Left hindlimb (tissue), 1 donor: ENCODE results near the gene SELENOF.
"Not testable (repeated sequence)": the region's sequence is repeated elsewhere in the genome, so short reads cannot be mapped to it uniquely, and the experiment has no call there.

Experiments used
- DNase-seq: peaks from one replicate; pipeline ENCODE4 v3.0.0-alpha.2; 2018

The SELENOF gene

DNA sequence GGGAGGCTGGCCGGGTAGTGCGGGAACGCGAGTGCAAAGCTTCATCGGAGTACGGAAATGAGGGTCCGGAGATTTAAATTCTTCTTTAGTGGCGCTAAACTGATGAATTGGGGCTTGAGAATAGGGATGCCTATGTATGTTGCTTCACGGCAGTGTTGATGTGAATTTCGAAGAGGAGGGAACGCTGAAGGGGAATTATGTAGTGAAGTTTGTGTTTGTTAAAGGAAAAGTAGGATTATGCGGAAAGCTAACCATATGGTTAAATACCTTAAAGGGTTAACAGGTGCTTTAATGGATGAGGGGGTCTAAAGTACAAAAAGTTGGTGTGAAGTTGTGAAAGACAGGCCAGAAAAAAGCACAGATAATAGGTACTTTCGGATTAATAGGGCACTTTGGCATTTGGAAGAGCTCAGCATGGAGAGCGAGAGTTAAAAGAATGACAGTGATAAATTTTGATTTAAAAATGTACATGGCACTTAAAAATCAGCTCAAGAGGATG is 1.9 kb upstream of the SELENOF start:
- no peak for DNase-seq

DNA sequence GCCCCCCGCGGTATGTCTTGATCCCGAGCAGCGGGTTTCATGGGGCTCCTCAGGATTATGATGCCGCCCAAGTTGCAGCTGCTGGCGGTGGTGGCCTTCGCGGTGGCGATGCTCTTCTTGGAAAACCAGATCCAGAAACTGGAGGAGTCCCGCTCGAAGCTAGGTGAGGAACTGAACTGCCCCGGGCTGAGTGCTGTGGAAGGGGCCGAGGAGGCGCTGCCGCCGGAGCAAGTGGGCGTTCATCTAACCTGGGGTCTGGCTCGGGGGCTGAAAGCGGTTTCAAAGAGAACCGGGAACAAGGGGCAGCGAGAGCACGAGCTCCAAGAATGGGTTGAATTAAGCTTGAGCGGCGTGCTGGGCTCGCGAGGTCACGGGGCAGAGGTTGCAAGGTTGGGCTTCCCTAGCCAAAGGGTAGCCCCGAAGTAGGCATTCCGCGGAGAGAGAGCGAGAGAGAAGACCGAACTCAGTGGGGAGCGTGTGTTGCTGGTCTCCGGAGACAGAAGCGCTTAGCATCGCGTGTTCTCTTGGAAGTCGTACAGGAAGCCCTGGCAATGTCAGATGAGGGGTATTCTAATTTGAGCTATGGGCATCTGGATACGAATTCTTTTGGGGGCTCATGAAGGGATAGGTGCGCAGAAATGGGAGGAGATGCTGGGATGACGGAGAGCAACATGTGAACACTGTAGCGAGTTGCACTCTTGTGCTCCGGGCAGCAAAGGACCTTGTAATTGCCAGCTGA is 1.2 kb upstream of the SELENOF start:
- peak; percentile 61 for DNase-seq

DNA sequence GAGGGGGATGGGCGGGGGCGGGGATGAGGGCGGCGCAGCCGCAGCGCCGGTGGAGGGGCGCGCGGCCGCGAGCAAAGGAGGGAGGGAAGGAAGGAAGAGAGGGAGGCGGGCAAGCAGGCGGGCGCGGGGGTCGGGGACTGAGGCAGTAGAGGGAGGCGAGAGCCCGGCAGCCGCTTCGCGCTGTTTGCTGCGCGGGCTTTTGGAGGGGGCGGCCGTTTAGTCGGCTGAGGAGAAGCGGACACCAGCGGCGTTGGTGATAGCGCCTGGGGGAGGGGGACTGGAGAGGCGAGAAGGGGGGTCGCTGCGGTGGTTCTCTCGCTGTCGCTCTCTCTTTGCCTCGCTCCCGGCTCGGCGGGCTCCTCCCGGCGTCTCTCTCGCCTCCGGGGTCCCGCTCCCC is 673 bp upstream of the SELENOF start, which contains the start of gene HS2ST1:
Gene HS2ST1, plus strand, starts transcription at position 35 of the 397 bp plus-strand sequence.
- DNase-seq: no peak

- DNase-seq: no peak
Observed at GRCh38 chr1:86913399-86913895, 479 bp downstream of the SELENOF start.

GRCh38 chr1:86912281-86912900 is 1.5 kb downstream of the SELENOF start:
- no peak for DNase-seq

DNA sequence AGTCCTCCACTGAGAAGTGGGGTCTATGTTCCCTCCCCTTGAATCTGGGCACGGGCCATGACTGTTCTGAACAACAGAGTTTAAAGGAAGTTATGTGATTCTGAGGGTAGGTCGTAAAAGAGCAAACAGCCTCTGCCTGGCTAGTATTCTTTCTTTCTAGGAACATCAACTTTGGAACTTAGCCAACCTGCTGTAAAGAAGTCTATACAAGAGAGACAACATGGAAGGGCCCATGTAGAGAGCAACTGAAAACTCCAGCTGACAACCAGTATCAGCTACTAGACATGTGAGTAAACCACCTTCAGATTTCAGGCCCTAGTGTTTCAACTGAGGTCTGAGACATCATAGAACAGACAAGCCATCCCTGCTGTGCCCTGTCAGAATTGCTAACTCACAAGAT is 7.5 kb downstream of the SELENOF start:
- DNase-seq: no peak

- DNase-seq: no peak
Observed at GRCh38 chr1:86905875-86906274, 8.1 kb downstream of the SELENOF start.

DNA sequence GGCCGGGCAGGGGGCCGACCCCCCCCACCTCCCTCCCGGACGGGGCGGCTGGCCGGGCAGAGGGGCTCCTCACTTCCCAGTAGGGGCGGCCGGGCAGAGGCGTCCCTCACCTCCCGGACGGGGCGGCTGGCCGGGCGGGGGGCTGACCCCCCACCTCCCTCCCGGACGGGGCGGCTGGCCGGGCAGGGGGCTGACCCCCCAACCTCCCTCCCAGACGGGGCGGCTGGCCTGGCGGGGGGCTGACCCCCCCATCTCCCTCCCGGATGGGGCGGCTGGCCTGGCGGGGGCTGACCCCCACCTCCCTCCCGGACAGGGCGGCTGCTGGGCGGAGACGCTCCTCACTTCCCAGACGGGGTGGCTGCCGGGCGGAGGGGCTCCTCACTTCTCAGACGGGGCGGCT is 14.5 kb downstream of the SELENOF start:
- not testable (repeated sequence) for DNase-seq

- DNase-seq: no peak
Observed at GRCh38 chr1:86888327-86888726, 25.6 kb downstream of the SELENOF start.

DNA sequence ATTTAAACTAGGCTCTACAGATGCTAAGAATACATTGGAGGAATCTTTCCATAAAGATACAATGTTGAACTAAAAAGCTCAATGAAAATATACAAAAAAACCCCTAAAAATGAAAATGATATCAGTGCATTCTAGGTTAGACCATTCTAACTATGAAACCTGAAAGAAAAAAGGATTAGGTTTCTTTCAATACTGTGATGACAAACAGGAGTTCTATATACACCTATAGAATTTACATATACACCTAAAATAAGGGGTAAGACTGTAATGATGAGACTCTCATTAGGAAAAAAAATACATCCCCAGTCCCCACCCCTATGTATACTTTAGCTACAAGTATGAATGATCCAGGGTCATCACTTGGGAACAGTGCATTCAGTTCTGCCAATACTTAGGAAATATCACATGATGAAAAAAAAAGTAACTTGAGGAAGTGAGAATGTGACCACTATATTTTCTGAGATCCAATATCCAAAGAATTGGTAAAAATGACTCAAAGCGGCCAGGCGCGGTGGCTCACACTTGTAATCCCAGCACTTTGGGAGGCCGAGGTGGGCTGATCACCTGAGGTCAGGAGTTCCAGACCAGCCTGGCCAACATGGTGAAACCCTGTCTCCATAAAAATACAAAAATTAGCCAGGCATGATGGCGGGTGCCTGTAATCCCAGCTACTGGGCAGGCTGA is 26.3 kb downstream of the SELENOF start:
- DNase-seq: no peak

DNA sequence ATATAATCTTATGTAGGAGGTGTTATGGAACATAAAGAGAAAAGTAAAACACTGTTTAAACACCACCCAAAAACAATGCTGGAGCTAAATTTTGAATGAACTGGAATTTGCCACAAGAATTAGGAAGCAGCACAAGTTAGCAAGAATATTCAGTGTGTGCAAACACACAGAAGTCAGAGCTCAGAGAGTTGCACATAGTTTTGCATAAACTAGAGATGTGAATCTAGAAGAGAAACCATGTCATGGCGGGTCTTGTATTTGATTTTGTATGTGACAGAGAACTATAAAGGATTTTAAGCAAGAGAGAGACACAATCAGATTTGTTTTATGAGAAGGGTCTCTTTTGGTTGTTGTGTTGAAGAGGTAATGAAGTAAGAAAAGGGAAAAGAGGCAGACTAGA is 38.2 kb downstream of the SELENOF start:
- DNase-seq: no peak

DNA sequence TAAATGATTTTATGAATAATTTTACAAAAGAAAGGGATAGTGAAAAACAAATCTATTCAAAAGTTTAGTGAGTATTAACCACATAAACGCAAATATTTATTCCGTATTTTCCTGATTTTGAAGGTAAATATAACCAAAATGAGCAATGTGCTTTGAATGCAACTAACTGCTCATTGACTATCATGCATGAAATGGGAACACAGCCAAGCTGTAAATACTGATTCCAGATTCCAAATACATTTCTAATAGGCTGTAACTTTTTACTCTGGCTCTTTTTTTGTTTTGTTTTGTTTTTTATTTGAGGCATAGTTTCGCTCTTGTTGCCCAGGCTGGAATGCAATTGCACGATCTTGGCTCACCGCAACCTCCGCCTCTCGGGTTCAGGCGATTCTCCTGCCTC is 41.8 kb downstream of the SELENOF start:
- DNase-seq: no peak

GRCh38 chr1:86871001-86871400 is 42.9 kb downstream of the SELENOF start:
- no peak for DNase-seq

DNA sequence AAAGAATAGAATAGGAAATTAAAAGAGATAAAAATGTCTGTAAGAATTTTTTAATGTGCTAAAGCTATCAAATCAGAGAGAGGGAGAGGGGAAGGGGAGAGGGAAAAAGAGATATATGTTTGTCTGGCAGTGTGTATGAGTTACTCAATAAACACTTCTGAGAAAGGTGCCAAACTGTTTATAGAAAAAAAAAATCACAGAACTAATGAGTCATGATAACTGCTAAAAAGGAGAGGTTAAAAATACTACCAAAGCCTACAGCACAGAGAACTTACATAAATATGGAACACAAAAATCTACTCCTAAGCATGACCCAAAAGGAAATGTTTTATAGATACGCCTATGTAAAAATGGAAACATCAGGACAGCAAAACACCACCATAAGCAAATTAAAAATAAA is 45.4 kb downstream of the SELENOF start:
- DNase-seq: no peak

DNA sequence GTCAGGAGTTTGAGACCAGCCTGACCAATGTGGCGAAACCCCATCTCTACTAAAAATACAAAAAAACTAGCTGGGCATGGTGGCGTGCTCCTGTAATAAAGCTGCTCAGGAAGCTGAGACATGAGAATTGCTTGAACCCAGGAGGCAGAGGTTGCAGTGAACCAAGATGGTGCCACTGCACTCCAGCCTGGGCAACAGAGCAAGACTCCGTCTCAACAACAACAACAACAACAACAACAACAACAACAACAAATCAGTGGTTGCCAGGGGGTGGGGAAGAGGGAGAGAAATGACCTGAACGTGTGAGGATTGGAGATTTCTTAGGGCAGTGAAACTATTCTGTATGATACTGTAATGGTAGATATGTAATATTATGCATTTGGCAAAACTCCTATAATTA is 46.6 kb downstream of the SELENOF start:
- not testable (repeated sequence) for DNase-seq

DNA sequence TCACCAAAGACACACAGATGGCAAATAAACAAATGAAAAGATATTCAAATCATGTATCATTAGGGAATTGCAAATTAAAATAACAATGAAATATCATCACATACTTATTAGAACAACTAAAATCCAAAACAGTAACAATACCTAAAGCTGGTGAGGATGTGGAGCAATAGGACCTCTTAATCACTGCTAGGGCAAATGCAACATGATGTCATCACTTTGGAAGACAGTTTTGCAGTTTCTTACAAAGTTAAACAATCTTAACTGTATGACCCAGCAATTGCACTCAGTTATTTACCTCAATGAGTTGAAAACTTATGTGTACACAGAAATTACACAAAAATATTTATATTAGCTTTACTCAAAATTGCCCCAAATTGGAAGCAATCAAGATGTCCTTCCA is 47.3 kb downstream of the SELENOF start:
- DNase-seq: no peak

- no peak for DNase-seq
Observed at GRCh38 chr1:86865973-86866637, 47.8 kb downstream of the SELENOF start.

DNA sequence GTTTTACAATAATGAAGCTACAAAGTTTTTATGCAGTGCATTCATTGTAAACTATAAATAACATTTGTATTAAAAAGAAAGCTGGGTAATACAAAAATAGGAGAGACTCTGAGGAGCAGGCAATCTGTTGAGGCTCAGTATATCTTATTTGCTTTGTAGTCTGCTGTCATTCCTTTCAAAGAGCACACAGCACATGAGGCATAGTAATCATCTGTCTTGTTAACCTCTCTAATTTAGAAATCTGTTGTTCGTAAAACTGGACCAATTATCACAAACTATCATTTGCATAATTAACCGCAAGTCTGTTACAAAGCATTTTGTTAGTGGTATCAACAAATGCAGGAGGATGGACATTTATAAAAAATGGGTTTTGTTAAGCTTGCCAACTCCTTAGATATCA is 51.0 kb downstream of the SELENOF start:
- no peak for DNase-seq

DNA sequence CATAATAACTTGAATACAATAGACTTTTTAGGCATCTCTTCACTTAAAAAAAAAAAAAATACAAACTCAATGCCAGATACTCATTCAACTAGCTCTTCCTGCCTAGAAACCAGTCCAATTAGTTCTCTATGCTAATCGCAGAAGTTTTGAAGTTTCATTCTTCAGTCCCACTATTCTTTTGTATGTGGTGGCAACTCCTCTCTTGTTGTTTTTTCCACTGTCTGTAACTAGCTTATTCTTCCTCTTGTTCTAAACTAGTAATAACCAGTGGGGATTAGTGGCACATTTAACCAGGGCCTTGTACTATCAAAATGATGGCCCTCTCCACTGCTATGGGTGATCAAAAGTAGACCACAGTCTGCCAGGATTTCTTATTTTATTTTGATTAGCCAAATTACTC is 52.5 kb downstream of the SELENOF start:
- DNase-seq: no peak

- no peak for DNase-seq
Observed at GRCh38 chr1:86860424-86860823, 53.5 kb downstream of the SELENOF start.

- no peak for DNase-seq
Observed at GRCh38 chr1:86860020-86860419, 53.9 kb downstream of the SELENOF start.

- DNase-seq: no peak
Observed at GRCh38 chr1:86858524-86859261, 55.2 kb downstream of the SELENOF start.
